Gastroesophageal sphincter (tissue), 4 donors: ENCODE data around the gene EEFSEC. TPM values are rescaled to one million over a fixed set of nuclear protein-coding genes. Genes with fewer than 3 reads are reported as not detected.

Experiments
- ATAC-seq: fragments of 150-250 bp; one replicate; pipeline ENCODE4 v1.9.1; 2016; ENCODE audit warnings: mild to moderate bottlenecking, moderate library complexity
- H3K27ac ChIP-seq, 4 donors: fragments of 200-600 bp; sonication (generic) in 3 of 4; 1 replicate in 3 of 4; 2 replicates in 1 of 4; pipeline ENCODE4 v1.5.1; 2016 to 2019
- H3K27me3 ChIP-seq: fragments of 200-600 bp; sonication (generic); one replicate; pipeline ENCODE4 v1.5.1; 2019
- H3K36me3 ChIP-seq, 2 donors: fragments of 200-600 bp; sonication (generic); one replicate each; pipeline ENCODE4 v1.5.1; 2019; ENCODE audit warnings: control low read depth in 1 of 2
- H3K4me1 ChIP-seq, 3 donors: fragments of 200-600 bp; sonication (generic); 1 replicate in 2 of 3; 2 replicates in 1 of 3; pipeline ENCODE4 v1.5.1; 2016 to 2019; ENCODE audit warnings: control low read depth in 2 of 3
- H3K4me3 ChIP-seq, 2 donors: fragments of 200-600 bp; sonication (generic); one replicate each; pipeline ENCODE4 v1.5.1; 2019; ENCODE audit warnings: mild to moderate bottlenecking in 1 of 2, moderate library complexity in 1 of 2
- H3K9me3 ChIP-seq, 3 donors: fragments of 200-600 bp; sonication (generic); one replicate each; pipeline ENCODE4 v1.5.1; 2017 to 2019; ENCODE audit warnings: control low read depth in 2 of 3
- EP300 ChIP-seq: sonication (generic); formaldehyde crosslinking; IDR thresholded peaks from one replicate; pipeline ENCODE4 v1.6.1; 2017; ENCODE audit warnings: antibody characterized with exemption, mild to moderate bottlenecking
- POLR2A ChIP-seq, 2 donors: fragments of 450-650 bp; IDR thresholded peaks; one replicate each; pipeline ENCODE4 v1.6.1; 2017; ENCODE audit warnings: antibody characterized with exemption in 2 of 2, mild to moderate bottlenecking in 2 of 2, moderate library complexity in 1 of 2
- POLR2AphosphoS5 ChIP-seq: sonication (generic); formaldehyde crosslinking; IDR thresholded peaks from one replicate; pipeline ENCODE4 v1.6.1; 2017; ENCODE audit warnings: antibody characterized with exemption
- WGBS, 2 donors: methylation state at CpG; one replicate each; pipeline ENCODE4 v1.1.5; 2018; ENCODE audit warnings: low coverage in 1 of 2; 5-methylcytosine and 5-hydroxymethylcytosine counted together
- total RNA-seq, 4 donors: library from RNA; depleted of rRNA; stranded (reverse); fragments of >200 nt; gene quantifications; one replicate each; pipeline ENCODE4 v1.1.0, GENCODE V29; 2016
- TF ChIP-seq, protein P1 (sequence below), 4 experiments: fragments of 200-600 bp in 2 of 4; fragments of 450-650 bp in 2 of 4; sonication (generic) in 1 of 4; IDR thresholded peaks; one replicate each; pipeline ENCODE4 v1.5.1; 2017 to 2019; ENCODE audit warnings: antibody characterized with exemption in 4 of 4, mild to moderate bottlenecking in 2 of 4, moderate library complexity in 2 of 4

EEFSEC gene
- total RNA-seq, 4 donors from 2014 or later, result 5.8 to 16.5 (median 11.4) TPM

DNA sequence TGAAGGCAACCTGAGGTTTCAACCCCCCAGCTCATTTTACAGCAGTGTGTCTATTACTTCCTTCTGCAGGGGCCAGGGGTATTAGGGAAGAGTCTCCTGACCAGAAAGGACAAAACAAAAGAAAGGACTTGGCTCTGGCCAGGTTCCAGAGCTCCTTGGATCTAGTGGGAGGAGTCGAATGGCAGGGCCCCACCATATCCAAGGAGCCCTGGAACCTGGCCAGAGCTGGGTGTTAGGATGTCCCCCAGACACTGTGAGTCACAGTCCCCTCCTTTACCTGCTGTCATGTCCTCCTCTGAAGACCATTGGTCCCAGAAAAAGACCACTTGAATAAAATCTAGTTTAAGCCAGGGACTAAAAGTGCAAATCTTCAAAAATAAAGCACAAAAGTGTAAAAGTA lies 113.2 kb downstream of the EEFSEC start:
- no peak overlapping the region for H3K4me3 ChIP-seq
- no peaks in the 10 kb centered on the region for H3K27me3 ChIP-seq
- no CpG with 5 or more reads among the region's 1 CpG for WGBS, 2 donors
- H3K36me3 ChIP-seq, result peaks cover 0 to 54% of the 10 kb centered on the region in 2 donors
- ATAC-seq, result no peak
- H3K4me1 ChIP-seq, result no peaks in the 10 kb centered on the region
- no peaks in the 10 kb centered on the region for H3K9me3 ChIP-seq
- no peak for TF ChIP-seq EP300
- TF ChIP-seq, protein P1, sequence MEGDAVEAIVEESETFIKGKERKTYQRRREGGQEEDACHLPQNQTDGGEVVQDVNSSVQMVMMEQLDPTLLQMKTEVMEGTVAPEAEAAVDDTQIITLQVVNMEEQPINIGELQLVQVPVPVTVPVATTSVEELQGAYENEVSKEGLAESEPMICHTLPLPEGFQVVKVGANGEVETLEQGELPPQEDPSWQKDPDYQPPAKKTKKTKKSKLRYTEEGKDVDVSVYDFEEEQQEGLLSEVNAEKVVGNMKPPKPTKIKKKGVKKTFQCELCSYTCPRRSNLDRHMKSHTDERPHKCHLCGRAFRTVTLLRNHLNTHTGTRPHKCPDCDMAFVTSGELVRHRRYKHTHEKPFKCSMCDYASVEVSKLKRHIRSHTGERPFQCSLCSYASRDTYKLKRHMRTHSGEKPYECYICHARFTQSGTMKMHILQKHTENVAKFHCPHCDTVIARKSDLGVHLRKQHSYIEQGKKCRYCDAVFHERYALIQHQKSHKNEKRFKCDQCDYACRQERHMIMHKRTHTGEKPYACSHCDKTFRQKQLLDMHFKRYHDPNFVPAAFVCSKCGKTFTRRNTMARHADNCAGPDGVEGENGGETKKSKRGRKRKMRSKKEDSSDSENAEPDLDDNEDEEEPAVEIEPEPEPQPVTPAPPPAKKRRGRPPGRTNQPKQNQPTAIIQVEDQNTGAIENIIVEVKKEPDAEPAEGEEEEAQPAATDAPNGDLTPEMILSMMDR (IDR thresholded peaks at IDR 0.05), result no peak
- no peak for TF ChIP-seq POLR2A (IDR thresholded peaks at IDR 0.05)
- no peak for TF ChIP-seq POLR2AphosphoS5
- H3K27ac ChIP-seq, result no peak overlapping the region

DNA sequence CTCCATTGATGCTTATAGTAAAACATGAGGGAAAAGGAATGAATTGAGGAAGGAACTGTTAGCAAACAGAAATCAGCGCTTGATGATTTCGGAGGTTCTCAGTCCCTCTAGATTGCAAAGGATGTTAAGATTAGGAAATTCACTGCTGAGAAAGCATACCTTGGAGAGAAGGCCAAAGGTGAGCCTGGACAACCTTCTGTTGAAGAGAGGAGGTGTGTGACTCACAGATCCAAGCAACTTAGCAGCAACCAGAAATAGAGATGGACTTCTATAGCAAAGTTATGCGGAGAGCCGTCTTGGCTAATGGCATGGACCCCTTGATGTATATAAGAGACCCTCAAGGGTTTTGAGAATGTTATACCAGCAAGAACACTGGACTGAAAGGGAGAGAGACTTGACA lies 114.3 kb downstream of the EEFSEC start:
- Histone ChIP-seq H3K4me1 (no peaks in the 10 kb centered on the region), H3K36me3 (peaks cover 0 to 59% of the 10 kb centered on the region in 2 donors), H3K4me3 (no peak overlapping the region), H3K27me3 (no peaks in the 10 kb centered on the region), H3K9me3 (no peaks in the 10 kb centered on the region), H3K27ac (no peak overlapping the region)
- ATAC-seq, result no peak
- 74 to 100% methylated on average over 1 to 4 of the region's 4 CpGs for WGBS, 2 donors
- TF ChIP-seq POLR2AphosphoS5, result no peak
- no peak for TF ChIP-seq POLR2A (IDR thresholded peaks at IDR 0.05)
- no peak for TF ChIP-seq EP300
- TF ChIP-seq, protein P1 (IDR thresholded peaks at IDR 0.05), result no peak

DNA sequence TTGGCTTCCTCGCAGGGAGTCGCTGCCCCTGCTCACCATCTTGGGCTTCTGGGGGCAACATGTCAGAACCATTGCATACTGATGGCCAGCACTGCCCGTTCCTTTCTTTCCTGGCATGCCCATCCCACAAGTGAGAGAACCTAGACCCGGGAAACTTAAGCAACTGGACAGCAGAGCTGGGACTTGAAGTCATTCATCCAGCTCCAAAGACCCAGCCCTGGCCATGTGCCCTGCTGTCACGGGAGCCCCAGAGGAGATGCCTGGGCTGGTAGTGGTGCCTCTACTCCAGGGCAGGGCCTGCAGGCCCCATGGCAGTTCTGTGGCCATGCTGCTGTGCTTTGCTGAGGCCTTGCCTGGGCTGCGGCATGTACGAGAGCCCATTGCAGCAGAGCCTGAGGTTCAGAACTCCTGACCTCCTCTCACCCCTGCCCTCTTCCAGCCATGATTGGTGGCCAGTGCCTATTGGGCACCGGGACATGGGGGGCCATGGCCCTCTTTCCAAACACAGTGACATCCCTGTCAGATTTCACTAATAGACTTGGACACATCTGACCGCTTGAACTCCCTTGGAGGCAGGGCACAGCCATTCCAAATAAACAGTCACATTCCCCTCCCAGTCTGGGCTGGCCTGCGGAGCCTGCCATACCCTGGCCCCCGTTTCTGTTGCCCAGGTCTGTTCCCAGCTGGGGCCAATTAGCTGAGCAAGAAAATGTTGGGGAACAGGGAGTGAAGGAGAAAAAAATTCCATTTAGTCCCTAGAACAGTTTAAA lies 115.9 kb downstream of the EEFSEC start:
- H3K4me1 ChIP-seq, result no peaks in the 10 kb centered on the region
- no peak overlapping the region for H3K27ac ChIP-seq
- H3K36me3 ChIP-seq, result peaks cover 0 to 62% of the 10 kb centered on the region in 2 donors
- no peaks in the 10 kb centered on the region for H3K27me3 ChIP-seq
- no peak for ATAC-seq
- no peak for TF ChIP-seq EP300
- TF ChIP-seq, protein P1 (IDR thresholded peaks at IDR 0.05), result no peak
- TF ChIP-seq POLR2A (IDR thresholded peaks at IDR 0.05), result no peak
- TF ChIP-seq POLR2AphosphoS5, result no peak
- WGBS, 2 donors, result 85 to 92% methylated on average over 2 to 5 of the region's 11 CpGs
- H3K4me3 ChIP-seq, result no peak overlapping the region
- no peaks in the 10 kb centered on the region for H3K9me3 ChIP-seq

DNA sequence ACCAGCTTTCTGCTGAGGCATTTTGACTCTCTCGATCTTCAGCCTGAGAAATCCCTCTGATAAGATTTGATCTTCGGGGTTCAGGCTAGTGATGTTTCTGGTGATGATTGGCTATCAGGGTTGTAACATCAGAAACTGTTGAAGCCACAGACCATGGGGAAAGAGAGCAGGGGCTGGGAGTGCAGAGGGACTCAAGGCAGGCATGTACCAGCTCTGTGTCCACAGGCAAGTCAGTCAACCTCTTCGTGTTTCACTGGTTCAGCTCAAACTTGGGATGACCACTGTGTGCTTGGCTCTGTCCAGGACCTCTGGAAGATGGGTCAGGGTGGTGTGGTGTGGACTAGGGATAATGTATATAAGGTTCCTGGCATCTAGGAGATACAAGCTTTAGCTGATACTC lies 116.5 kb downstream of the EEFSEC start:
- TF ChIP-seq POLR2A (IDR thresholded peaks at IDR 0.05) (no peak), EP300 (no peak), POLR2AphosphoS5 (no peak)
- TF ChIP-seq, protein P1 (IDR thresholded peaks at IDR 0.05), result no peak
- Histone ChIP-seq H3K4me1 (no peaks in the 10 kb centered on the region), H3K36me3 (peaks cover 0 to 59% of the 10 kb centered on the region in 2 donors), H3K27ac (no peak overlapping the region), H3K9me3 (no peaks in the 10 kb centered on the region), H3K27me3 (no peaks in the 10 kb centered on the region), H3K4me3 (no peak overlapping the region)
- no peak for ATAC-seq
- WGBS, 2 donors, result 67 to 79% methylated on average over 3 of the region's 3 CpGs
